Measurements from ENCODE around the gene BLMH.
"Not testable (repeated sequence)": the region's sequence is repeated elsewhere in the genome, so short reads cannot be mapped to it uniquely, and the experiment has no call there.

BLMH gene

DNA sequence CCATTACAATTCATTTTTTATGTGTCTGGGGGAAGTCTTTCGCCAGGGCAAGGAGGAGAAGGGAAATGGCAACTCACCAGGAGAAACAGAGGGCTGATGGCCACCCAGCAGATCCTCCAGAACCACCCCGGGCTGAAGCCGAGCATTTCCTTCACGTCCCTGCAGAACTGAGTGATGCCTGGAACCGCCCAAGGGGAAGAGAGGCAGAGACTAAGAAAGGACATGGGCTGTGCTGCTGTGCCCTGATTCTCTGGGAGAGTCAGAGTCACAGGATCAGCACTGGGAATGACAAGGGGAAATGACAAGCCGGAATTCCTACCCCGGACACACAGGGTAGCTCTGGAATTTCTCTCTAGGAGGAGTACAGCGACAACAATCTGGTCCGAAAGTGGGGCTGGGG, 84.1 kb downstream of the BLMH start:
- no peak for DNase-seq (ENCODE audit: low read depth in 2 of 3, low spot score in 1 of 3)

GRCh38 chr17:30203471-30203981, 88.2 kb downstream of the BLMH start:
- DNase-seq (ENCODE audit: low read depth in 2 of 3, low spot score in 1 of 3), result no peak

GRCh38 chr17:30200656-30201055, 91.1 kb downstream of the BLMH start:
- not testable (repeated sequence) for DNase-seq (ENCODE audit: low read depth in 2 of 3, low spot score in 1 of 3)

GRCh38 chr17:30200106-30200505, 91.6 kb downstream of the BLMH start:
- DNase-seq (ENCODE audit: low read depth in 2 of 3, low spot score in 1 of 3), result no peak

DNA sequence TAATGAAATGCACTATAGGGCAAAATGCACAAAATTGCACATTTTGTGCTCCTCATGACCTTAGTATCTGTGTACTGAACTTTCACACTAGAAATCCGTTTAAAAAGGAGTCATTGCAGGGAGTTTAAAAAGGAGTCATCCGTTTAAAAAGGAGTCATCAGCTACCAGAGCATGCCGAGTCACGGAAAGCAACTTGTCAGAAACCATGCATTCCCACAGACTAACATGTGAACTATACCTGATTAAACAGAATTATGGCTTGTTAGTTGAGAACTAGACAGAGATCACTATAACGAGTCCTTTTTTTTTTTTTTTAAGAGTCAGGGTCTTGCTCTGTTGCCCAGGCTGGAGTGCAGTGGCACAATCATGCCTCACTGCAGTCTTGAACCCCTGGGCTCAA, 92.1 kb downstream of the BLMH start:
- DNase-seq (ENCODE audit: low read depth in 2 of 3, low spot score in 1 of 3), result no peak

All from stimulated activated CD4-positive, alpha-beta T cell treated with anti-CD3 and anti-CD28 coated beads, Interleukin-12 subunit alpha, Interleukin-12 subunit beta, amount 100 ng/mL, for 48 hours (primary cell).